ENCODE results near the gene JAK3. TPM values are rescaled to one million over a fixed set of nuclear protein-coding genes. Genes with fewer than 3 reads are reported as not detected.
A peak's percentile ranks its signal among the peaks of the same experiment; 100 is the strongest.

Gene JAK3
- total and polyA plus RNA-seq, 2 of the 8 experiments (the other 6 are each of a cell fraction or from before 2014, with no cell fraction given) = 4.0 to 4.7 TPM

GRCh38 chr19:17859533-17860330 lies 11.9 kb upstream of the JAK3 start, which contains the start of gene RPL18A (continued):
- TF ChIP-seq EP300 (IDR thresholded peaks at IDR 0.05; ENCODE audit: borderline replicate concordance in 1 of 2, low read depth in 2 of 2, low read length in 2 of 2) (no peak; a peak in 1 of 3 replicates), CBX8 (IDR thresholded peaks at IDR 0.05; ENCODE audit: borderline replicate concordance, low read depth, low read length) (no peak), GABPA (IDR thresholded peaks at IDR 0.05; ENCODE audit: borderline replicate concordance, insufficient read depth, low read length) (peak; percentile 92), SP4 (IDR thresholded peaks at IDR 0.05; ENCODE audit: low read length) (0 out of 2 replicates have a peak, but pooled peaks have one; percentile 39), SP2 (IDR thresholded peaks at IDR 0.05; ENCODE audit: low read length) (peak; percentile 88), HDAC2 (IDR thresholded peaks at IDR 0.05; ENCODE audit: borderline replicate concordance in 1 of 2, low read depth in 2 of 2, low read length in 2 of 2) (no peak), RBBP5 (IDR thresholded peaks at IDR 0.05; ENCODE audit: borderline replicate concordance, low read depth, low read length) (no peak), ASH2L (IDR thresholded peaks at IDR 0.05; ENCODE audit: low read length) (peak; percentile 43), SP1 (IDR thresholded peaks at IDR 0.05; ENCODE audit: low read depth, low read length) (peak; percentile 98)
- TF ChIP-seq, protein P1, sequence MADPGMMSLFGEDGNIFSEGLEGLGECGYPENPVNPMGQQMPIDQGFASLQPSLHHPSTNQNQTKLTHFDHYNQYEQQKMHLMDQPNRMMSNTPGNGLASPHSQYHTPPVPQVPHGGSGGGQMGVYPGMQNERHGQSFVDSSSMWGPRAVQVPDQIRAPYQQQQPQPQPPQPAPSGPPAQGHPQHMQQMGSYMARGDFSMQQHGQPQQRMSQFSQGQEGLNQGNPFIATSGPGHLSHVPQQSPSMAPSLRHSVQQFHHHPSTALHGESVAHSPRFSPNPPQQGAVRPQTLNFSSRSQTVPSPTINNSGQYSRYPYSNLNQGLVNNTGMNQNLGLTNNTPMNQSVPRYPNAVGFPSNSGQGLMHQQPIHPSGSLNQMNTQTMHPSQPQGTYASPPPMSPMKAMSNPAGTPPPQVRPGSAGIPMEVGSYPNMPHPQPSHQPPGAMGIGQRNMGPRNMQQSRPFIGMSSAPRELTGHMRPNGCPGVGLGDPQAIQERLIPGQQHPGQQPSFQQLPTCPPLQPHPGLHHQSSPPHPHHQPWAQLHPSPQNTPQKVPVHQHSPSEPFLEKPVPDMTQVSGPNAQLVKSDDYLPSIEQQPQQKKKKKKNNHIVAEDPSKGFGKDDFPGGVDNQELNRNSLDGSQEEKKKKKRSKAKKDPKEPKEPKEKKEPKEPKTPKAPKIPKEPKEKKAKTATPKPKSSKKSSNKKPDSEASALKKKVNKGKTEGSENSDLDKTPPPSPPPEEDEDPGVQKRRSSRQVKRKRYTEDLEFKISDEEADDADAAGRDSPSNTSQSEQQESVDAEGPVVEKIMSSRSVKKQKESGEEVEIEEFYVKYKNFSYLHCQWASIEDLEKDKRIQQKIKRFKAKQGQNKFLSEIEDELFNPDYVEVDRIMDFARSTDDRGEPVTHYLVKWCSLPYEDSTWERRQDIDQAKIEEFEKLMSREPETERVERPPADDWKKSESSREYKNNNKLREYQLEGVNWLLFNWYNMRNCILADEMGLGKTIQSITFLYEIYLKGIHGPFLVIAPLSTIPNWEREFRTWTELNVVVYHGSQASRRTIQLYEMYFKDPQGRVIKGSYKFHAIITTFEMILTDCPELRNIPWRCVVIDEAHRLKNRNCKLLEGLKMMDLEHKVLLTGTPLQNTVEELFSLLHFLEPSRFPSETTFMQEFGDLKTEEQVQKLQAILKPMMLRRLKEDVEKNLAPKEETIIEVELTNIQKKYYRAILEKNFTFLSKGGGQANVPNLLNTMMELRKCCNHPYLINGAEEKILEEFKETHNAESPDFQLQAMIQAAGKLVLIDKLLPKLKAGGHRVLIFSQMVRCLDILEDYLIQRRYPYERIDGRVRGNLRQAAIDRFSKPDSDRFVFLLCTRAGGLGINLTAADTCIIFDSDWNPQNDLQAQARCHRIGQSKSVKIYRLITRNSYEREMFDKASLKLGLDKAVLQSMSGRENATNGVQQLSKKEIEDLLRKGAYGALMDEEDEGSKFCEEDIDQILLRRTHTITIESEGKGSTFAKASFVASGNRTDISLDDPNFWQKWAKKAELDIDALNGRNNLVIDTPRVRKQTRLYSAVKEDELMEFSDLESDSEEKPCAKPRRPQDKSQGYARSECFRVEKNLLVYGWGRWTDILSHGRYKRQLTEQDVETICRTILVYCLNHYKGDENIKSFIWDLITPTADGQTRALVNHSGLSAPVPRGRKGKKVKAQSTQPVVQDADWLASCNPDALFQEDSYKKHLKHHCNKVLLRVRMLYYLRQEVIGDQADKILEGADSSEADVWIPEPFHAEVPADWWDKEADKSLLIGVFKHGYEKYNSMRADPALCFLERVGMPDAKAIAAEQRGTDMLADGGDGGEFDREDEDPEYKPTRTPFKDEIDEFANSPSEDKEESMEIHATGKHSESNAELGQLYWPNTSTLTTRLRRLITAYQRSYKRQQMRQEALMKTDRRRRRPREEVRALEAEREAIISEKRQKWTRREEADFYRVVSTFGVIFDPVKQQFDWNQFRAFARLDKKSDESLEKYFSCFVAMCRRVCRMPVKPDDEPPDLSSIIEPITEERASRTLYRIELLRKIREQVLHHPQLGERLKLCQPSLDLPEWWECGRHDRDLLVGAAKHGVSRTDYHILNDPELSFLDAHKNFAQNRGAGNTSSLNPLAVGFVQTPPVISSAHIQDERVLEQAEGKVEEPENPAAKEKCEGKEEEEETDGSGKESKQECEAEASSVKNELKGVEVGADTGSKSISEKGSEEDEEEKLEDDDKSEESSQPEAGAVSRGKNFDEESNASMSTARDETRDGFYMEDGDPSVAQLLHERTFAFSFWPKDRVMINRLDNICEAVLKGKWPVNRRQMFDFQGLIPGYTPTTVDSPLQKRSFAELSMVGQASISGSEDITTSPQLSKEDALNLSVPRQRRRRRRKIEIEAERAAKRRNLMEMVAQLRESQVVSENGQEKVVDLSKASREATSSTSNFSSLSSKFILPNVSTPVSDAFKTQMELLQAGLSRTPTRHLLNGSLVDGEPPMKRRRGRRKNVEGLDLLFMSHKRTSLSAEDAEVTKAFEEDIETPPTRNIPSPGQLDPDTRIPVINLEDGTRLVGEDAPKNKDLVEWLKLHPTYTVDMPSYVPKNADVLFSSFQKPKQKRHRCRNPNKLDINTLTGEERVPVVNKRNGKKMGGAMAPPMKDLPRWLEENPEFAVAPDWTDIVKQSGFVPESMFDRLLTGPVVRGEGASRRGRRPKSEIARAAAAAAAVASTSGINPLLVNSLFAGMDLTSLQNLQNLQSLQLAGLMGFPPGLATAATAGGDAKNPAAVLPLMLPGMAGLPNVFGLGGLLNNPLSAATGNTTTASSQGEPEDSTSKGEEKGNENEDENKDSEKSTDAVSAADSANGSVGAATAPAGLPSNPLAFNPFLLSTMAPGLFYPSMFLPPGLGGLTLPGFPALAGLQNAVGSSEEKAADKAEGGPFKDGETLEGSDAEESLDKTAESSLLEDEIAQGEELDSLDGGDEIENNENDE (IDR thresholded peaks at IDR 0.05; ENCODE audit: insufficient replicate concordance, low read length) = no peak

All from H1 (cell line).